Activated T-helper 1 cell treated with Interleukin-2 at 50 U/mL for 16 hours (primary cell): ENCODE results near the gene DUSP19.
A peak's percentile ranks its signal among the peaks of the same experiment; 100 is the strongest.

Experiments used
- DNase-seq: peaks from one replicate; pipeline ENCODE4 v3.0.0-alpha.2; 2020; ENCODE audit warnings: low read depth

DUSP19 gene

DNA sequence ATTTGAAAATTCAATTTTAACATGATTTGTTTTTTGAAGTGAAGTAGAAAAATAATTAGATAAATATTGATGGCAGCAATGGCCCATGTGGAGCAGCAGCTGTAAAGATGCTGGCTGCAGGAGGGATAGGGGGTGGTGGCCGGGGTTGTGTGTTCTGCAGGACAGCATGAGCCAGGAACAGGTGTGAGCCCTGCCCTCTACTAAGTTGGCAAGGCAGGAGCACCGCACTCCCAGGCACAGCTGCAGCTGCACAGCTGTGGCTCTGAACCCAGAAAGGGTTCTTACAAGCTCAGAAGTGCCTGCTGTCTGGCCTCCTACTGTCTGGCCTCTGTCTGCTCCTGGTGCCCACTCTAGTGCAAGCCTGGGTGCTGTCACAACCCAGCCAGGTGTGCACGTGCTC lies 10.0 kb upstream of the DUSP19 start:
- no peak for DNase-seq

DNA sequence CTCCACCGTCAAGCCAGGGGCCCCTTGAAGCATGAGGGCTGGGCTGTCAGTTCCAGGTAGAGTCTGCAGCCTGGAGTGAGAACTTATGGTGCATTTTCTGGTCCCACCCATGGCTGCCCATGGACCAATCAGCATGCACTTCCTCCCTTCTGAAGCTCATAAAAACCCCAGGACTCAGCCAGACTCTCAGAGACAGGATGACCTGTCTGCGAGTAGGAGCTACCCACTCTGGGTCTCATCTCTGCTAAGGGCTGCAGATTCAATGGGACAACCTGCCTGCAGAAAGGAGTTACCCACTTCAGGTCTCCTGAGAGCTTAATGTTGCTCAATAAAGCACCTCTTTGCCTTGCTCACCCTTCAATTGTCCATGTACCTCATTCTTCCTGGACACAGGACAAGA lies 9.4 kb upstream of the DUSP19 start:
- no peak for DNase-seq

GRCh38 chr2:183070942-183071844 lies 7.4 kb upstream of the DUSP19 start:
- no peak for DNase-seq

- DNase-seq = no peak
These were observed 6.4 kb upstream of the DUSP19 start for GRCh38 chr2:183072177-183072576.

DNA sequence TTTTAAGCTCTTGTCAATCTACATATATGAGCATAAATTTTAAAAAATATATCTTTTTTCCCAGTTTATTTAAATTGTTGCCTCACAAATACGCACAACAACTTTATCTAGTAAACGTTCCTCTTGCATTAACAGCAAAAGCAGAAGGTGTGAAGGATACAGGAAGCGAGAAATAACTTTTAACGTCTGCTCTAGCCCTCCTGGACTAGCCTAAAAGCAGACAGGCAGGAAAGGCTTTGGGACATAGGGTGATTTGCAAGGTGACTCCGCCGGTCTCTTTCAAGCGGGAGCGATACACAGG lies 434 bp upstream of the DUSP19 start:
- DNase-seq = no peak

DNA sequence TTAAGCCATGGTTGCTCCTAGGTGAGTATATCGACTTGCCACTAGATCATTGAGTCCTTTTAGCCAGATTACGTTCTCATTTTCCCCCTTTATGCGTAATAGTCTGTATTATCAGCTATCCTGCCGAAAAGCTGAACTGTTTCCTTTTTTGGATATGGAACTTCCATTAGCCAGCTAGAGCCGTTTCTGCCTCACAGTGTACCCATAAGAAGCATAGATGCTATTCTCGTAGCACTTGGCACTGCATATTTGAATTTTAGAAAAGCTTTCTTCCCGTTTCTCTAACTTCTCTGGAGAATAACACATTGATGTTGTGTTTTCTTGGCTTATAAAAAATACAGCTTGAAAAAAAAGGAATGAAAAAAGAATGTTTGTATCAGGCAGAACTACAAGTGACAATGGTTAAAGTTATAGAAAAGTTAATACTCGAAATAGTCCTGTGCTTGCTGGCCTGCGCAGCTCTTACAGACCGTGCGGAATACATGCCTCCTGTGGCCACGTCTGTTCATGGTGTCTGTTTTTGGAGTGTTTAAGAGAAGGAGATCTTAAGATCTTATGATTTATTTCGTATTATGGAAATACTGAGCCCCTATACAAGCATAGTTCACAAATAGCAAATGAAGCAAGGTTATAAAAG lies 710 bp downstream of the DUSP19 start:
- DNase-seq = no peak

DNA sequence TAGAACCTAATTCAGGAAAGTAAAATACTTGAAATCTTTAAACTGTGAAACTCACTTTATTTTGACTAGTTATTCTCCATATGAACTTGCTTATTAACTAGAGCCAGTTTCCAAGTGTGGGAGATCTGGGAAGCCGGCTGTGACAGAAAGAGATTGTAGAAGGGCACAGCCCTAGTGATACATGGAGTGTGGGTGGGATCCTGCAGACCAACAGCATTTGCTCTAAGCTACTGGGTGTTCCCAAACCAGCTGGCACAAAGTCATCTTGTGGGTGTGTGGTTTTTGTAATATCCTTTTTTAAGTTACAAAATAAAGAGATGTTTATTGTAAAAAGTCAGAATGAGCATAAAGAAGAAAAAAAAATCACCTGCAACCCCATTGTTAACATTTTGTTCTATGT lies 3.4 kb downstream of the DUSP19 start:
- no peak for DNase-seq

DNA sequence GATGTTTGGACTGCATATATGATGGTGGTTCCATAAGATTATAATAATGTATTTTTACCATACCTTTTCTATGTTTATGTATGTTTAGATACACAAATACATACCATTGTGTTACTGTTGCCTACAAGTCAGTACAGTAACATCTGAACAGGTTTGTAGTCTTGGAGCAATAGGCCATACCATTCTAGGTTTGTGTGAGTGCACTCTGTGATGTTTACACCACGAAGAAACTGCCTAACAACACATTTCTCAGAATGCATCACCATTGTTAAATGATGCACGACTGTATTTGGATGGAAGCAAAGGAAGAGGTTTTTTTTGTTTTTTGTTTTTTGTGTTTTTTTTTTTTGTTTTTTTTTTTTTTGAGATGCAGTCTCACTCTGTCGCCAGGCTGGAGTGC lies 9.5 kb downstream of the DUSP19 start:
- no peak for DNase-seq

DNA sequence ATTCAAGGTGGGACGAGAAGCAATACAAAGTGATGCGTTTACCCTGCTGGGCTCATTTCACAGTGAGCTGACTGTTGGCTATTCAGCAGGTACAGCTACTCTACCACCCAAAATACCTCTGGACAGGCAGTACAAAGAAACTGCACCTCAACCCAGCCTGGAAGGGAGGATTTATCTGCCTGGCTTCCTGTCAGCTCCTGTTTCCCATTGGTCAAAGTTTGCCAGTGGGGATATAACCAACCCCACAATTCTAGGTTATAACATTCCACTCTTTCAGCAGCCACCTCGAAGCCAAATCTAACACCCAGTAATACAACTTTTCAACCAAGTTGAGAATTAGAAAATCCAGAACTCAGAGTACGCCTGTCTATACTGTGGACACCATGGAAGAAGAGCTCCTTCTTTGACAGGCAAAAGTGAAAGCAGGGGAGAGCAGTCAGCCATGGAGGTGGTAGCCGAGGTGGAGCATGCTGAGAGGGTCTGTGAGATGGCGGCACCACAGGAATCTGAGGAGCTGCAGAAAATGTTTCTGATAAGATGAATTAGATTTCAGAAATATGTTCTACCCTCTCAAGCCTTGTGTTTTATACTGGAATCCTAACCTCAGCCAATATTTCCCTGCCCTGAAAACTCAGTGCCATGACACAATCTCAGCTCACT lies 10.8 kb downstream of the DUSP19 start:
- DNase-seq = no peak

DNA sequence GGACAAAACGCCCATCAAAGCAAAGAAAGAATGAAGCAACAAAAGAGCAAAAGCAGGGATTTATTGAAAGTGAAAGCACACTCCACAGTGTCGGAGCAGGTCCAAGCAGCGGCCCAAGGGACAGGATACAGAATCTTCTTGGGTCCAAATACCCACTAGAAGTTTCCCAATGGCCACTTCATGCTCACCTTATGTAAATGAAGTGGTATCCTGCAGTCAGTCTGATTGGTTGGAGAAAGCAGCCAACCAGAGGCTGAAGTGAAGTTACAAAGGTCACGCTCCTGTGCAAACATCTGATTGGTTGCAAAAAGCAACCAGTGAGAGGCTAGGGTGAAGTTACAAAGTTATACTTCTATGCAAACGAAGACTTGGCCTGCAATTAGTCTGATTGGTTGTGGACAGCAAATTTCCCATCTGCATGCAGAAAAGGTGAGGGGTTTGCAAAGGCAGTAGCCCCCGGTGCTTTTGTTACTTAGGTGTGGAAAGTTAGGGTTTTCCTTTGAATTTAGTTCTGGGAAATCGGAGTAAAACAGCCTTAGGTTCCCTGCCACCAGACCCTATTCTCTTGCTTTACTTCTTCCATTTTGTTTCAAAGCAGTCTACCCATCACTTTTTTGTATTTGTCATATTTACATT lies 12.9 kb downstream of the DUSP19 start:
- DNase-seq = no peak

DNA sequence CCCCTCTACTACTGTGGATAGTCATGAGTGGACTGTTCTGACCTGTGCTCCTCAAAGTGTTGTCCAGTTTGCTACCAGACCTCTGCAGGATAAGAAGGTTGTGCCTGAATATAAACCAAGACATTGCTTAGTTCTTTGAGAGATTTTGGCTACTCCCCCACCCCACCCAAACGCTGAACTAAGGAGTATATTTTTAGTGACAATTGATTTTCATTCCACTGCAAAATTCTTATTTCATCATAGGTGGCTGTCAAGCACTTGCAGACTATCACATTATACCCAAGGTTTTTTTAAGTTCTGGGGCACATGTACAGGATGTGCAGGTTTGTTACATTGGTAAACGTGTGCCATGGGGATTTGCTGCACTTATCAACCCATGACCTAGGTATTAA lies 13.4 kb downstream of the DUSP19 start:
- DNase-seq = no peak

DNA sequence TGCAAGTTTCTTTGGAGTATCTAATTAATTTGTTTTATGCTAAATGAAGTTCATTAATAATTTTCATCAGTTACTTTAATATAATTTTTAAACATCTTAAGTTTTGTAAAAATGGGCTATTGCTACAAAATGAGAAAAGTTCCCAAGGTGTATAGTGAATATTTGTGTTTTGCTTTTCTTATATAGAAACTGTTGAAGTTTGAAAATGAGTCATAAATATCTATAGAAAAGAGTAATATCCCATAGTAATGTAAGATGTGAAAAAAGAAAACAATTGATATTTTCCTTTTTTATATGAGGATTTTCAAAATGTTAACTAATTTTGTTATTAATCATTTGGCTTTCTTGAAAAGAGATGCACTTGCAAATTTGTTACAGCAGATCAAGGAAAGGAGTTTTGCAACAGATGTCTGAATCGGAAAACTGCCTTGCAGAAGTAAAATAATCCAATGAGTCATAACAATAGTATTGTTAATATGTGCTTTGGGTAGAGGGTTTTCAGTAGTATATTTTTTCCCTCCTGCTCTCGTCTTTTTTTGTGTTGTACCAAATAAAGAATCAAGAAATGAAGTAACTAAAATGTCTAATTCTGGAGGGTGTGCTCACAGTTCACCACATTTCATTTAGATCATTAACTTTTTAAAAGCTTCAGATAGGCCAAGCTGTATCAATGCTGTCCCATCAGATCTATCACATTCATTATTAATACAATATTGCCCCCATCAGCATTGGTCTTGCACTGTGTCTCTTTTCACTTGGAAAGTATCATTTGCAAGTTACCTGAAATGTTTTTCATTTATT lies 15.5 kb downstream of the DUSP19 start:
- DNase-seq = no peak

- no peak for DNase-seq
These were observed 27.0 kb downstream of the DUSP19 start for GRCh38 chr2:183105402-183106134.

- DNase-seq = no peak
These were observed 34.0 kb downstream of the DUSP19 start for GRCh38 chr2:183112577-183112976.

- DNase-seq = no peak
These were observed 35.1 kb downstream of the DUSP19 start for GRCh38 chr2:183113630-183114029.

DNA sequence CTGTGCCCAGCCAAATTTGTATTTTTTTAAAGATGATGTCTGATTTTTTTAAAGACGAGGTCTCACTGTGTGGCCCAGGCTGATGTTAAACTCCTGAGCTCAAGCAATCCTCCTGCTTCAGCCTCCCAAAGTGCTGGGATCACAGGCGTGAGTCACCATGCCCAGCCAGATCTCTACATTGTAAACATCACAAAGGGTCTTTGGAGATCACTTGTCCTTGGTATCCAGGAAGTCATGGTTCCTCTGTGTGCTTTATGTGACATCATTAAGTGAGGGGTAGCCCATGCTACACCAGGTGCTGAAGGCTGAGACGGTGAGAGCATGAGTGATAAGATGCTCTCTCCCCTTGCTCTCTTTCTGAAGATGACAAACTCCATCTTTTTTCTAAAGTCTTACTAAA lies 38.7 kb downstream of the DUSP19 start:
- no peak for DNase-seq

GRCh38 chr2:183123117-183123958 lies 44.8 kb downstream of the DUSP19 start:
- no peak for DNase-seq

DNA sequence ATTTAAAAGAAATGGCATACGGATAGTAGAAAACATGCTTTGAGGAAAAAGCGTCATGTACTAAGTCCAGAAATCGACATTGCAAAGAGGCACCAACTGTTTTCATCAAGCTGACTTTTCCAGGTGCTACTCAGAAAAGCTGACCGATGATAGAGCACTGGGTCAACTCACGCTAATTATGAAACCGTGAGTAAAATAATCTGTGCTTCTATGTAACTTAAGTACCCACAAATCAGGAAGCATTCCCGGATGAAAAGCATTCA lies 45.3 kb downstream of the DUSP19 start:
- no peak for DNase-seq

DNA sequence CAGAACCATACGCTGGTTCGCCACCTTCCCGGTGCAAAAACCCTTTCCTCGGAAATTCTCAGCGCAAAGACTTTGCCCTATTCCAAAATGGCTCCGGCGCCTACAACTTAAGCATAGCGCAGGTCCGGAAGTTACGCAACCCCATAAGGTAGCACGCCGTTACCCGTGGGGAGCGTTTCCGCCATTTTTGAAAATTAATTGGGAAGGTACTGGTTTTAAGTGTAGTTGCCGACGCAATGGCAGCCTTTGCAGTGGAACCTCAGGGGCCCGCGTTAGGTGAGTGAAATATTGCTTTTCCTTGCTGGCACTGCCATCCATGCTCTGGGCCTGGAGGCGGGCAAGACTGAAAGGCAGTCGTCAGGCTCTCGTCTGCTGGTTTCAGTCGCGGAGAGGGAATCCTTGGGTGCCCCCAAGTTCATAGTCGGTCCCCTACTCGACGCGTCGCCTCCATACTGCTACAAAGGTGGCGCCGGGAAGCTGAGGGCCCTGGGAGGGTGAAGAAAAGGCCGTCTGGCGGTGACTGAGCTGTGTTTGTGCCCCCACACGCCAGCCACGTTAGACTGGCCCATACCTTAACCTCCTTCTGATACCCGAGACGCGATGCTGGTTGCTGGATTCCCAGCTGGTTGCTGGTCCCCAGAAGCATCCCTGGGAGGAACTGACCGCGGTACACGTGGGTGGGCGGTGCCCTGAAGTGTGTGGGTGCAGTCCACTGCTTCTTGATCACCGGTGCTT lies 45.8 kb downstream of the DUSP19 start, which contains the start of gene NUP35:
NUP35 (plus strand) TSS at position 222 of the 735 bp plus-strand sequence; CDS start at position 237, 15 bp downstream.
- peak; percentile 70 for DNase-seq

DNA sequence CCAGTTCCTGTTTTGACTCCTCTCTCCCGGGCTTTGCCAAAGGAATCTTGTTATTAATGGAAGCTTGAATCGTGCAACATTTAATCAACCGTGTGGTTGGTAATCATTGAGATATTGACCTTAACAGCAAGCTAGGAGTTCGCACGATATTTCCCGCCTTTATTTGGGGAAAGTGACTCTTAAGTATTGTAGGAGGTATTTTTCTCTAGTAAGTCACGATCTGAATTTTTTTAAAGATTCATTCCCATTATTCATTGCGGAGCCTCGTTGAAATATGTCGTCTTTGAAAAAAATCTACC lies 46.4 kb downstream of the DUSP19 start:
- DNase-seq = no peak
